DOHH2 (cell line): ENCODE data around the gene HTRA2.
A peak's percentile ranks its signal among the peaks of the same experiment; 100 is the strongest.

Source experiments
- H3F3A ChIP-seq: fragments of 200-600 bp; sonication (generic), shearing (Covaris generic); 2 replicates; pipeline ENCODE4 v1.6.0; 2016; ENCODE audit warnings: antibody characterized with exemption, mild to moderate bottlenecking; ENCODE audit not compliant: control insufficient read depth, insufficient read depth
- H3K27ac ChIP-seq: fragments of 200-600 bp; sonication (generic); 2 replicates; pipeline ENCODE4 v1.5.1; 2014; ENCODE audit warnings: low read depth, mild to moderate bottlenecking, low read length, moderate library complexity
- H3K27me3 ChIP-seq: fragments of 200-600 bp; sonication (generic); 2 replicates; pipeline ENCODE4 v1.6.1; 2014; ENCODE audit warnings: mild to moderate bottlenecking, low read length, mixed read lengths; ENCODE audit not compliant: control insufficient read depth
- H3K36me3 ChIP-seq: fragments of 200-600 bp; sonication (generic); 2 replicates; pipeline ENCODE4 v1.6.1; 2014; ENCODE audit warnings: mild to moderate bottlenecking, low read length, moderate library complexity, mixed read lengths; ENCODE audit not compliant: control insufficient read depth
- H3K4me1 ChIP-seq: fragments of 200-600 bp; sonication (generic); 2 replicates; pipeline ENCODE4 v1.6.1; 2014; ENCODE audit warnings: mild to moderate bottlenecking, low read length, mixed read lengths; ENCODE audit not compliant: control insufficient read depth
- H3K4me2 ChIP-seq: fragments of 200-600 bp; sonication (generic); 2 replicates; pipeline ENCODE4 v1.6.0; 2014; ENCODE audit warnings: mild to moderate bottlenecking, low read length, moderate library complexity
- H3K4me3 ChIP-seq: fragments of 200-600 bp; sonication (generic); 2 replicates; pipeline ENCODE4 v1.5.1; 2014; ENCODE audit warnings: mild to moderate bottlenecking, low read length, mixed read lengths
- H3K79me2 ChIP-seq: fragments of 200-600 bp; sonication (generic); 2 replicates; pipeline ENCODE4 v1.6.1; 2014; ENCODE audit warnings: mild to moderate bottlenecking, low read length, mixed read lengths; ENCODE audit not compliant: control insufficient read depth
- H3K9me2 ChIP-seq: fragments of 200-600 bp; sonication (generic); replicated peaks from 2 replicates; pipeline ENCODE4 v1.6.1; 2014; ENCODE audit warnings: mild to moderate bottlenecking, low read length, mixed read lengths; ENCODE audit not compliant: control insufficient read depth
- H3K9me3 ChIP-seq: fragments of 200-600 bp; sonication (generic); 2 replicates; pipeline ENCODE4 v1.6.1; 2014; ENCODE audit warnings: antibody characterized with exemption, low read length, mixed read lengths; ENCODE audit not compliant: control insufficient read depth, insufficient read depth
- H4K20me1 ChIP-seq: fragments of 200-600 bp; sonication (generic); 2 replicates; pipeline ENCODE4 v1.6.0; 2014; ENCODE audit warnings: low read depth, mild to moderate bottlenecking, antibody characterized with exemption, low read length, moderate library complexity; ENCODE audit not compliant: control insufficient read depth, insufficient read depth
- CTCF ChIP-seq: fragments of 200-600 bp; sonication (generic); IDR thresholded peaks from one replicate; pipeline ENCODE4 v1.5.1; 2014; ENCODE audit warnings: antibody characterized with exemption, mild to moderate bottlenecking, low read depth, low read length; ENCODE audit not compliant: poor library complexity, severe bottlenecking
- EZH2phosphoT487 ChIP-seq: fragments of 200-600 bp; sonication (generic); IDR thresholded peaks from 2 replicates; pipeline ENCODE4 v1.6.1; 2017; ENCODE audit warnings: borderline replicate concordance, mild to moderate bottlenecking, antibody characterized with exemption, low read length, moderate library complexity, mixed read lengths

The HTRA2 gene

DNA sequence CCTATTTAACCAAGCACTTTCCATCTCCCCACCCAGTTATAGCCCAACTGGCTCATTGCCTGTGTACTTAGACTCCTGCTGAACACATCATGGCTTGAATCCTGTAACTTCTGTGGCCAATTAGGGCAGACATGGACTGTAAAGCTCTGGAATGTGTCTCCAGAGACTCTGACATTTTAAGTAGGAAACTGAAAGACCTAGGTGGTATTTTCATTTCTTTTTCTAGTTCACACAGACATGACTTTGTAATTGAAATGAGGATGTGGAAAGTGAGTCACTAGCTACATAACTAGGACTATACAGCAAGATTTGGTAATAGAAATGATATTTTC, 37.0 kb downstream of the HTRA2 start:
- Histone ChIP-seq H3K9me2 (no peaks in the 10 kb centered on the region), H3F3A (no peaks in the 10 kb centered on the region), H3K4me3 (no peak overlapping the region), H3K4me2 (no peak overlapping the region), H3K27ac (no peak overlapping the region), H4K20me1 (no peaks in the 10 kb centered on the region), H3K36me3 (no peaks in the 10 kb centered on the region), H3K4me1 (peaks cover 13% of the 10 kb centered on the region), H3K79me2 (no peaks in the 10 kb centered on the region), H3K9me3 (no peaks in the 10 kb centered on the region), H3K27me3 (peaks cover 8% of the 10 kb centered on the region; the same call in 1 of the 2 replicates)
- TF ChIP-seq CTCF (no peak), EZH2phosphoT487 (no peak)

DNA sequence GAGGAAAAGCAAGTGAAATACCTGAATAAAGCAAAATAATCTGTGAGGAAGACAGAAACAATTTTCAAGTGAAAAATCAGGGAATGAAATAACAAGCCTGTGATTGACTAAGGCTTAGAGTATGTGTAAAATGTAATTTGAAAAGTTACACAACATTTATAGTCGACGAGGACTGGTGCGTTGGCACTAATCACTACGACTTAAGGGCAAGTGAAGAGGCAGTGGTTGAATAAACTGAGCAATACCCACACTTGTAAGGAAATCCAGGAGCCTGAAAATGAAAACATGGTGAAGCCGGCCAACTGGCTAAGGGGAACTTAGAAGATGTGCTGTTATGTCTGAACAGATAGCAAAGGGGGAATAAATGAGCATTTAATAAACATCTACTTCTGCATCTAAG, 38.1 kb downstream of the HTRA2 start:
- Histone ChIP-seq H3K9me3 (no peaks in the 10 kb centered on the region), H3K4me3 (no peak overlapping the region), H3K4me1 (peaks cover 24% of the 10 kb centered on the region), H3F3A (no peaks in the 10 kb centered on the region), H3K27me3 (peaks cover 4% of the 10 kb centered on the region; the same call in 1 of the 2 replicates), H3K9me2 (no peaks in the 10 kb centered on the region), H3K27ac (no peak overlapping the region), H3K36me3 (no peaks in the 10 kb centered on the region), H3K4me2 (no peak overlapping the region), H4K20me1 (no peaks in the 10 kb centered on the region), H3K79me2 (no peaks in the 10 kb centered on the region)
- TF ChIP-seq CTCF, result no peak
- TF ChIP-seq EZH2phosphoT487, result no peak

DNA sequence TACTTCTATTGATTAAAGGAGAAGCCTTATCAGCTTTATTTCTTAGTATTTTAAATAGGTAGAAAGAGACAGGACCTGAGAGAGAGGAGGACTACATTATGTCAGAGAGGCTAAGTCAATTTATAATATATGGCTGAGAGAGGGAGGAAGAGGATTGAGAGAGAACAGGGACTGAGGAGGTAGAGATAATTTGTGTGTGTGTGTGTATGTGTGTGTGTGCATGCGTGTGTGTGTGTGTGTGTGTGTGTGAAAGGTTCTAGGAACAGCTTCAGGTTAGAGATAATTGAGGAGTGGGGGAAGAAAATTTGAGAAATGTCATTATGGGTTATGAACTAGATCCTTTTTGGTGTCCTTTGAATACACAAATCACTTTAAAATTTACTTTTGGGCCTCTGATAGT, 40.0 kb downstream of the HTRA2 start:
- Histone ChIP-seq H3K4me3 (no peak overlapping the region), H3K36me3 (no peaks in the 10 kb centered on the region), H3K27me3 (no peaks in the 10 kb centered on the region; the same call in 1 of the 2 replicates), H3K4me1 (peaks cover 40% of the 10 kb centered on the region), H3F3A (peaks cover 8% of the 10 kb centered on the region; the same call in 1 of the 2 replicates), H4K20me1 (no peaks in the 10 kb centered on the region), H3K4me2 (no peak overlapping the region), H3K79me2 (no peaks in the 10 kb centered on the region), H3K9me3 (no peaks in the 10 kb centered on the region), H3K9me2 (no peaks in the 10 kb centered on the region), H3K27ac (no peak overlapping the region)
- TF ChIP-seq CTCF (no peak), EZH2phosphoT487 (no peak)

- H3K79me2 ChIP-seq, result no peaks in the 10 kb centered on the region
- TF ChIP-seq EZH2phosphoT487 (no peak), CTCF (no peak)
- H3K9me2 ChIP-seq, result no peaks in the 10 kb centered on the region
- H4K20me1 ChIP-seq, result no peaks in the 10 kb centered on the region
- peak overlapping the region; percentile 17; the same call in 1 of the 2 replicates for H3K4me3 ChIP-seq
- H3K9me3 ChIP-seq, result no peaks in the 10 kb centered on the region
- peaks cover 43% of the 10 kb centered on the region for H3K4me1 ChIP-seq
- H3F3A ChIP-seq, result peaks cover 11% of the 10 kb centered on the region; the same call in 1 of the 2 replicates
- H3K27me3 ChIP-seq, result no peaks in the 10 kb centered on the region; the same call in 1 of the 2 replicates
- no peaks in the 10 kb centered on the region for H3K36me3 ChIP-seq
- H3K4me2 ChIP-seq, result peak overlapping the region; percentile 49
- peak overlapping the region; percentile 13; the same call in 1 of the 2 replicates for H3K27ac ChIP-seq
Observed at GRCh38 chr2:74571058-74571457, 41.3 kb downstream of the HTRA2 start.
